HG03045 (cell line): Measurements from ENCODE around the gene SLC24A1.
"Not testable (repeated sequence)": the region's sequence is repeated elsewhere in the genome, so short reads cannot be mapped to it uniquely, and the experiment has no call there.

Experiments used
- ATAC-seq: cut with Tn5 transposase; IDR thresholded peaks from one replicate; pipeline ENCODE4 v1.9.1; 2021; ENCODE audit warnings: mild to moderate bottlenecking, moderate library complexity; ENCODE audit not compliant: unreplicated experiment

The SLC24A1 gene

GRCh38 chr15:65615887-65616286 lies 5.9 kb upstream of the SLC24A1 start:
- ATAC-seq: not testable (repeated sequence)

DNA sequence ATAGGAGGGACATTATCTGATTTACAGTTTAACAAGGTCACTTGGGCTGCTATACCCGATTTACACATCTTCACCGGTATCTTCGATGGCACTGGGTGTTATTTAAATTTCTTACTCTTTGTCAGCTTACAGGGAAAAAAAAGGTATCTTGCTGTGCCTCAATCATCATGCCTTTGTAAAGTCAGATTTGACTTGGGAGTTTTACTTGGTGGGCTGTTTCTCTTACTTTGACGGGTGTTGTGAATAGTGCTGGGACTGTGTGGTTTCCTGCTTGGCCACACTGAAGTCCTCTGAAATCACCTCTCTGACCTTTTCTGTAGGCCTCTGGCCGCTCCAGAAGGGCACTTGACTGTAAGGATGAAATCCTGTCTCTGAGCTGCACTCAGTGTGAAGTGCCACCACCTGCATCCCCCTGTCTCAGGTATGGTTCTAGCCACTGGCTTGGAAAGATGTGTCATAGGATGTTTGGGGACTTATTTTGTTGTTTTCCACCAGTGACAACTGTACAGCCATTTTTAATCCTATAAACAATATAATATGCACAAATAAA lies 3.1 kb upstream of the SLC24A1 start:
- ATAC-seq: no peak

DNA sequence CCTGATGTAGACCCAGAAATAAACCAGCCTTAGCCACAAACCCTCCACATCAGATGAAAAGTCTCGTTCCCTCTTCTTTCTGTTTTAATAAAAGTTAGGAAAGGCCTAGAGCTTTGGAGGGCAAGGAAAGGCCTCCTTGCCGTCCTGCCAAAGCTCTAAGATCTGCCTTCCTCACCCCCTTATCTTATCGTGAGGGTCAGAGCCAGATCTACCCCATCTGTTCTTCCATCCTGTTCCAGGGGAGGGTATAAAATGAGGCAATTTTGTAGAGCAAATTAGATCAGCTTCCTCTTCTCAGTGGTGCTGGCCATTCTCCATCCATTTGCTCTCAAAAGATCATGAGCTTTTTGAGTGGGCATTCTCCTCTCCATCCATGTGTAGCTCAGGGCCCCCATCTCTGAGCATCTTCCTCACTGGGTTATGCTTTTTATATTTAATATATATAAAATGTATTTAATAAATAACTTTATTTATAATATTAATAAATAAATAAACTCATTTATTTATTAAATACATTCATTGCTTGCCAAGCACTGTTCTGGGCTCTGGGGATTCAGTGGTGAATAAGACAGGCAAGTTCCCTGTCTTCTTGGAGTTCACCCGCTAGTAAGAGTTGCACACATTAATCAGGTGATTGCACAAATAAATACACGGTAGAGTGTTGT lies 2.0 kb upstream of the SLC24A1 start:
- ATAC-seq: no peak

GRCh38 chr15:65620833-65621232 lies 905 bp upstream of the SLC24A1 start:
- ATAC-seq: no peak

DNA sequence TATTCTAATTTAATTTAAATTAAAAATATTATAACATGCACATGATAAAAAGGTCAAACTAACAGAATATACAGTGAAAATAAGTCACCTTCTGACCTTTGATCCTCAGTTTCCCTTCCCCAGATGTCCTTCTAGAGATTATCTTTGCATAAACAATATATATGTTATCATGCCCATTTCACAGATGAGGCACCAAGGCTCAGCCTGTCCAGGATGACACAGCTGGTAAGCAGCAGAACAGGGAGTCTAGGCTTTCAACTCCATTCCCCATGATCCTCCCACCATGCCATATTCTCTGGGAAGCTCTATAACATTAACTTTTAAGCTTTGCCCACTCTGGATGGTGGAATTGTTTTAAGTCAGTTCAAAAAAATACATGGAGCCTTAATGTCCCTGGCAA lies 1.4 kb downstream of the SLC24A1 start:
- no peak for ATAC-seq

DNA sequence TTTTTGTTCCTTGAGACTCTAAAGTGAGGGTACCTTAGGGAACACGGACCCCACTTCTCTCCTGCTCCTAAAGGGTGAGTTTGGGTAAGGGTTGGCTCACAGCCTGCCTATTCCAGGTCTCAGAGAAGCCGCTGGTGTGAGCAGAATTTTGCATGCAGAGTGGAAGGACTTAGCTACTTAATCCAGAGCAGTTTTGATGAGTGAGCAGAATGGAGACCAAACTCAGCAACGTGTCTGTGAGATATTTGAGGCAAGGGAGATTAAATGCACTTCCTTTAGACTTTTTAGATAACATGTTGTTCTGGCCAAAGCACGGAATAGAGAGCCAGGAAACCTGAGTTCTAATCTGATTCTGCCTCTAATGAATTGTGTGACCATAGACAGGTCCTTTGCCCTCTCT lies 5.1 kb downstream of the SLC24A1 start:
- no peak for ATAC-seq

DNA sequence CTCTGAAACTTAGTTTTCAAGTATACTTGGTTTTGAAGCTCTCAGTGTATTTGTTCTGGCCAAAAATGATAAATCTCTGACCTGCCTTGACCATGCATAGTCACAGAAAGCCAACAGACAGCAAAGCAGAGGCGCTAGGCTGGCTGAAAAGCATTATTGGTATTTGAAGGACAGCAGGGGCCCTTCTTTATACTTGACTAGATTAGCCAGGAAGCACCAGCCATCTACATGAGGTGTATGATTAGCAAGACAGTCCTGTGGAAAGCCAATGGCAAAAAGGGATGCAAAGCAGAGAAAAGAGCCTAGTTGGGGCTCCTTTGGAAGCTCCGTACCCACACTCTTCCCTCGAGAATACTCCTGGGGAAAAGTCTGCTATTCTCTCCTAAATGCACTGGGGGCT lies 7.8 kb downstream of the SLC24A1 start:
- no peak for ATAC-seq

GRCh38 chr15:65630760-65631159 lies 9.0 kb downstream of the SLC24A1 start:
- no peak for ATAC-seq

DNA sequence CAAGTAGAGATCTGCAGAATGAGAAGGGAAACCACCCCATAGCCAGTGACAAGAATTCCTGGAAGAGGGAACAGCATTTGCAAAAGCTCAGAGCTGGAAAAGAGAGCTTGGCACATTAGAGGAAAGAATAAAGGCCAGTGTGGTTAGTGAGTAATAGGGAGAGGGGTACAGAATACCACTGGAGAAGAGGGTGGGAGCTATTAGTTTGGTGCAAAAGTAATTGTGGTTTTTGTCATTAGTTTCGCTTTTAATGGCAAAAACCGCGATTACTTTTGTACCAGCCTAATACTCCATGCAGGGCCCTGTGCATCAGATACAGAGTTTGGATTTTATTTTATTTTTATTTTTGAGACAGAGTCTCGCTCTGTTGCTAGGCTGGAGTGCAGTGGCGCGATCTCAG lies 9.8 kb downstream of the SLC24A1 start:
- ATAC-seq: no peak

DNA sequence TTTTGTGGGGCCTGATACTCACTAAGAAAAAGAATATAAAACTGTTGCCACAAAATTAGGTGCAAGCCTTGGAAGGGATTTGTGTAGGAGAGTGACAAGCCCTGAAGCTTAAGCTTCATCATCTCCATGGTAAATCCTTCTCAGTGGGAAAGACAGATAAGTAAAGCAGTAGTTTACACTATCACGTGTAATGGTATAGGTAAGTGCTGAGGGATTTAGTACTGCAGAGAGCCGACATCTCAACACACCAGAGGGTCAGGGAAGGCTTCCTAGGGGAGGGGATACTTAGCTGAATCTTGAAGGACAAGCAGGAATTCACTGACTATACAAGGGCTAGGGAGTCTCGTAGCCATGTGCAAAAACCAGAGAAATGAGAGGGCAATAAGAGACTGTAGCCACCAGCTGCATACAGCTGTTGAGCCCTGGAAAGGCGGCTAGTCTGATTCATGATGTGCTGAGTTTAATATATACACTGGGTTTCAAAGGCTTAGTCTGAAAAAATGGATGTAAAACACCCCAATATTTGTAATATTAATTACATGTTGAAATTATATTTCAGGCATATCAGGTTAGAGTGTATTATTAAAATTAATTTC lies 11.1 kb downstream of the SLC24A1 start:
- ATAC-seq: no peak

DNA sequence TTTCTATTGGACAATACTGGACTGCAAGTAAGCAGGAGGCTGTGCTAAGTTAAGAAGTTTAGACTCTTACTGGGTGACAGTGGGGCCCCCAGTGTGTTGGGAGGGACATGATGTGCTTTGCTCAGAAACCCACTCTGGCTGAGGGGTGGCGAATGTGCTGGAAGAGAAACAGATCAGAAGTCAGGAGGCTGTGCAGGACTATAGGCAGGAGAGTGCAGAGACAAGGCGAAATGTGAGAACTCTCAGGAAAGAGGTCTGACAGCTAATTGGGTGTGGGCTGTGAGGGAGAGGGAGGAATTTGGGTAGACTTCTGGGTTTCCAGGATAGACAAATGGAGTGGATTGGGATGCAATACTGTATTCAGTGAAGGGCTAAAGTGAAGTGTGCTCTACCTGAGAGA lies 12.0 kb downstream of the SLC24A1 start:
- no peak for ATAC-seq

DNA sequence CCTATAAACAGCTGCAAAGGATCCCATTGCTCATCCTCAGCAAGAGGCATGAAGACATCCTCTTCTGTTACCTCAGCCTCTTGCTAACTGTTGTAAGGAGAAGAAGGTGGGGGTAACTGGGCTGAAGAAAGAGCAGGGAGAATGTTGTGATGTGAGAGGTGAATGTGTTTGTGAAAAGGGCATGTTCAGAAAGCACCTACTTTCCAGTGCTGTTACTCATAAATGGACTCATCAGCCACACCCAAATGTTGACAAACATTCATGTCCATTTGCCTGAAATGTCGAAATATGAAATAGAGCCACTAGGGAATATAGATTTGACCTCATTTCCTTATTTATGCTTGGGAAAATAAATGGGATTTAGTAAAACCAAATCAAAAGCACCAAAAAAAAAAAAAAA lies 12.6 kb downstream of the SLC24A1 start:
- no peak for ATAC-seq

DNA sequence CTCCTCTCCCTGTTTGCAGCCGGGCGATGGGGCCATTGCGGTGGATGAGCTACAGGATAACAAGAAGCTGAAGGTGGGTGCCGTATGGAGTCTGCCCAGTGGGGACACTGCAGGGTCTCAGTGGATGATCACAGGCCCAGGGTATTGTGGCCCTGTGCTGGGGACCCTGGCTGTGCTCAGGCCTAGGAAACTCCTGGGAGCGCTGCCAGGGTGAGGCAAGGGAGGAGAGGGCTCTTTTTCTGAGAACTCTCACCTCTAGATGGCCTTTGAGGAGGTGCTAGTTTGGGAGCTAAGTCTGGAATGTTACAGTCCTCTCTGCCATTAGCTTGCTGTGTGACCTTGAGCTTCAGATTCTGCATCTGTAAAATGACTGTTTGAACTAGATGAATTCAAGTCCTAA lies 16.4 kb downstream of the SLC24A1 start:
- no peak for ATAC-seq

DNA sequence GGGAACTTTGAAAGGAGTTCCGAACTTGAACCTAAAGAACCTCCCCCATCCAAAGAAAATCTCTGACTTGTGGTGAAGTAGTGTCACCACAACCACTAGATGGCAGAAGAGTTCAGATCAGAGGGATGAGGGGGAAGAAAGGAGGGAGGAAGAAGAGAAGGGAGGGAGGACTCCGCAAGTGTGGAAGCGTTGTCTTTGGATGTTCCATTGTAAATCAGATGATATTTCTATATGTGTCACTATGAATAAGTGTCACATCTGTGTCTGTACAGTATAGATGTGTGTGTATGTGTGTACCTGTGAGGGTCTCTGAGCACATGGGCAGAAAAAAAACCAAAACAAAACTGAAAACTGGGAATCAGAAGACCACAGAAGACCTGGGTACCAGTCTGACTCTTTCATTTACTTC lies 16.9 kb downstream of the SLC24A1 start:
- no peak for ATAC-seq

GRCh38 chr15:65639509-65639908 lies 17.8 kb downstream of the SLC24A1 start:
- ATAC-seq: no peak

DNA sequence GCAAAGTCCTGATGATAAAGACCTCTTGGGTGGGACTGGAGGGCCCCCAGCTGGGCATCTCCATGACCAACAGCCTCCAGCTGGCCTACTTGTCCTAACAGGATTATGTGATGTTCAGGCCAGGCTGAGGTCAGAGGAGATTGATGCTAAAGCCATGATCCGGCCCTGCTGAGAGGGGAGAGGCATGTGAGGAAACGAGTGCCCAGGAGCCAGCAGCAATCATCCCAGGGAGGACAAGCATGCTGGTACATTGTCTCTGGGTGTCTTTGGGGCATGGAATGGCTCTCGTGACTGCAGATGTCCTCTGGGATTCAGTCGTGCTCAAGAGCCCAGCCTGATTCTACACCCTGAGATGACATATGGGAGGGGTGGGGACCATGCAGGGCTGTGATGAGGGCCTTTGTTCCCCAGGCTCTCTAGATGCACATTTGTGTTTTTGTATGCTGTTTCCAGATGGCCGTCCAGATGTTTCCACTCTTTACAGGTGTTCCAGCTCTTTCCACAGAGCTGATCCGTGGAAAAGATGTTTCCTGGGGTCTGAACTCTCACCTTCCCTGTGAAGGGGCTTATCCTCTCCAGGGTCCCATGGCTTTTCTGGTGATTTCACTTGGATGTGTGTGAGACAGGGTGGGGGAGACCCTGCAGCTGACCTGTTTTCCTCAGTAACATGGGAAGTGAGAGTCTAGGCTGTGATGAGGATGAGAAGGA lies 20.2 kb downstream of the SLC24A1 start:
- ATAC-seq: no peak

DNA sequence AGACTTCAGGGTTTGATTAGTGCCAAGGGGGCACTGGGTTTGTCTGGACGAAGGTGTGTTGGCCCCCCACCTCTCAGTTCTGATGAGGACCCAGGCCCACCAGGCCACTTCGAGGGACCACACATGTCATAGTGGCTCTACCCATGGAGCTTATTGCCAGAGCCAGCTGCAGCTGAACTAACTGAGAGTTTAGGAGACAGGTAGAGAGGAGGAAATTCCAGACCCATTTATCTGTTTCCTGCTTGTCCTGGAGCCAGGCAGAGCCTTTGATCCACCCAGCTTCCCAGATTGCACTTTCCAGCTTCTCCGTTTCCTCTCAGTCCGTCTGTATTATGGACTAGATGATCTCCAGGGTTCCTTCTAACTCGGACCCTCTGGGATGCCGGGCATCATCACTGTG lies 20.9 kb downstream of the SLC24A1 start:
- no peak for ATAC-seq

DNA sequence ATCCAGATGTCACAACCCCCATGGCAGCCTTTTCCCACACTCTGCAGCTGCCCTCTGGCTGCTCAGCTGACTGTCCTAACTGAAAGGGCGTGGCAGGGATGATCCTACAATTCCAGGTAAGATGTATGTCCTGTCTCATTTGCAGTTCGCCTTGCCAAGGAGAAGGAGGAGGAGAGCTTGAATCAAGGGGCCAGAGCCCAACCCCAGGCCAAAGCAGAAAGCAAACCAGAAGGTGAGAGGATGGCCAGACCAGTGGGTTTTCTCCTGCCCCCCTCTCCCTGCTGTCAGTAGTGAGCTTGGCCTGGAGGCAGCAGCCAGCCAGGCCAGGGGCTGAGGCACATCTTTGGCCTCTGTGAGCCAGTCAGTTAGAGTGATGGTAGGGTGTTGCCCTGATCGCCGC lies 22.5 kb downstream of the SLC24A1 start:
- no peak for ATAC-seq

GRCh38 chr15:65645392-65645791 lies 23.7 kb downstream of the SLC24A1 start:
- no peak for ATAC-seq

DNA sequence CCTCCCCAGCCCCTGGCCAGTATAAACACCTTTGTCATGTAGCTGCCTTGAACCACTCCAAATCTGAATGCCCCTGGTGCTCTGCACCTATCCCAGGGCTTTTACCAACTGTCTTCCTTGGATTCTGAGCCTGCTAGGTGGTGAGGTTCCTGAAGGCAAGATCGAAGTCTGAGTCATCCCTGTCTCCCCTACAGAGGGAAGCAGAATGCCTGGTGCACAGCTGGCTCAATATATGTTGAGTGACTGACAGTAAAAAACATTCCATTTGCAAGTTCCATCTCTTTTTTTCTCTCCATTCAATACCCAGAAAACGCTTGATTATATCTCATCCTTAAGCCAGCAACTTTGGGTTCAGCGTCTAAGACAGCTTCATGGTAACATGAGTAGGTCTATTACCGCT lies 24.7 kb downstream of the SLC24A1 start:
- no peak for ATAC-seq

DNA sequence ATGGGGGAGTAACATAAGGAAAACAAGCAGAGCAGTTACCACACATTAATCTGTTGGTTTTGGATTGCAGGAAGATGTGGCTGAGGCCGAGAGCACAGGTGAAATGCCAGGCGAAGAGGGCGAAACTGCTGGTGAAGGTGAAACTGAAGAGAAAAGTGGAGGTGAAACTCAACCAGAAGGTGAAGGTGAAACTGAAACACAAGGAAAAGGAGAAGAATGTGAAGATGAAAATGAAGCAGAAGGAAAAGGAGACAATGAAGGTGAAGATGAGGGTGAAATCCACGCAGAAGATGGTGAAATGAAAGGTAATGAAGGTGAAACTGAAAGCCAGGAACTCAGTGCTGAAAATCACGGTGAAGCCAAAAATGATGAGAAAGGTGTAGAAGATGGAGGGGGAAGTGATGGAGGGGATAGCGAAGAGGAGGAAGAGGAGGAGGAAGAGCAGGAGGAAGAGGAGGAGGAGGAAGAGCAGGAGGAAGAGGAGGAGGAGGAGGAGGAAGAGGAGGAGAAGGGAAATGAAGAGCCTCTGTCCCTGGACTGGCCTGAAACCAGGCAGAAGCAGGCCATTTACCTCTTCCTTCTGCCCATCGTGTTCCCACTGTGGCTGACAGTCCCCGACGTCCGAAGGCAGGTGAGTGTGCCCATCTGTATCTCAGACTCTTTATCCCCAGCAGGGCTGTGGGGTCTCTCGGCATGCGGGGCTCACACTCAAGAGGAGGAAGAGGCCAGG lies 28.7 kb downstream of the SLC24A1 start:
- no peak for ATAC-seq

DNA sequence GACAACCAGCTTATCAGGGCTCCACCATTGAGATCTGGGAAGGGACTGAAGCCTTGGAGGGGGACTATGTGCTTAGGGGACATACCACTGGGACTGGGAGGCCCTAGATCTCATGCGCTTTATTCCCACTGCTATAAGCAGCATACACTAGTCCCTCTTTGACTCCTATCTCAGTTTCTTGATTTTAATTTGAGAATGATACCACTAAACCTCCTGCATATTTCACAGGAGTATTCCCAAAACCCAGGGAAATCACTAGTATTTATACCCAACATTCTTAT lies 29.2 kb downstream of the SLC24A1 start:
- ATAC-seq: no peak
